ENCODE measurements around the gene TMEM81. TPM values are rescaled to one million over a fixed set of nuclear protein-coding genes. Genes with fewer than 3 reads are reported as not detected.

TMEM81 gene
- total RNA-seq, 1 donor from 2014 or later, result 3.1 TPM

DNA sequence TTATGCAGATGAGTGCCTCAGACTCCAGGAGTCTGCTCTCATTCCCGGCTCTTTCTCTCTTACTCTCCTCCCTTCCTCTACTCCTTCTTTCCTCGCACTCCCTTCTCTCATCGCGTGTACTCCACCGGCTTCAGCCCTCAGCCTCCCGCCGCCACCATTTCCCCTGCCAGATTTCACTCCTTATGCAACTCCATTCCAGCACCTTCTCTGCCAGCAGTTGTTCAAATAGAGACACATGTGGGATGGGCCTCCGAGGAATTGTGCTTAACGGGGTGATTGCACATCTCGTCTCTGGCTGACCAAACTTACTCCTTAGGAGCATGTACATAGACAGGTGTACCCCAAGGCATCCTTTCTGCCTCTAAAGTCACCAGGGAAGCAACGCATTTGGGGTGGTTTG lies 39.1 kb downstream of the TMEM81 start:
- no peak overlapping the region for H3K4me3 ChIP-seq
- no peak overlapping the region for H3K27ac ChIP-seq (replicated peaks)
- peaks cover 9% of the 10 kb centered on the region for H3K4me1 ChIP-seq
- intact Hi-C loops (cut with micrococcal nuclease), result no loop called here
- H3K27me3 ChIP-seq (ENCODE audit: low read depth), result peaks cover 87% of the 10 kb centered on the region
- H3K36me3 ChIP-seq, result no peaks in the 10 kb centered on the region
- DNase-seq, result no peak
- TF ChIP-seq, protein P1, sequence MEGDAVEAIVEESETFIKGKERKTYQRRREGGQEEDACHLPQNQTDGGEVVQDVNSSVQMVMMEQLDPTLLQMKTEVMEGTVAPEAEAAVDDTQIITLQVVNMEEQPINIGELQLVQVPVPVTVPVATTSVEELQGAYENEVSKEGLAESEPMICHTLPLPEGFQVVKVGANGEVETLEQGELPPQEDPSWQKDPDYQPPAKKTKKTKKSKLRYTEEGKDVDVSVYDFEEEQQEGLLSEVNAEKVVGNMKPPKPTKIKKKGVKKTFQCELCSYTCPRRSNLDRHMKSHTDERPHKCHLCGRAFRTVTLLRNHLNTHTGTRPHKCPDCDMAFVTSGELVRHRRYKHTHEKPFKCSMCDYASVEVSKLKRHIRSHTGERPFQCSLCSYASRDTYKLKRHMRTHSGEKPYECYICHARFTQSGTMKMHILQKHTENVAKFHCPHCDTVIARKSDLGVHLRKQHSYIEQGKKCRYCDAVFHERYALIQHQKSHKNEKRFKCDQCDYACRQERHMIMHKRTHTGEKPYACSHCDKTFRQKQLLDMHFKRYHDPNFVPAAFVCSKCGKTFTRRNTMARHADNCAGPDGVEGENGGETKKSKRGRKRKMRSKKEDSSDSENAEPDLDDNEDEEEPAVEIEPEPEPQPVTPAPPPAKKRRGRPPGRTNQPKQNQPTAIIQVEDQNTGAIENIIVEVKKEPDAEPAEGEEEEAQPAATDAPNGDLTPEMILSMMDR (IDR thresholded peaks at IDR 0.05; ENCODE audit: borderline replicate concordance), result no peak
- H3K9me3 ChIP-seq (replicated peaks), result no peaks in the 10 kb centered on the region

DNA sequence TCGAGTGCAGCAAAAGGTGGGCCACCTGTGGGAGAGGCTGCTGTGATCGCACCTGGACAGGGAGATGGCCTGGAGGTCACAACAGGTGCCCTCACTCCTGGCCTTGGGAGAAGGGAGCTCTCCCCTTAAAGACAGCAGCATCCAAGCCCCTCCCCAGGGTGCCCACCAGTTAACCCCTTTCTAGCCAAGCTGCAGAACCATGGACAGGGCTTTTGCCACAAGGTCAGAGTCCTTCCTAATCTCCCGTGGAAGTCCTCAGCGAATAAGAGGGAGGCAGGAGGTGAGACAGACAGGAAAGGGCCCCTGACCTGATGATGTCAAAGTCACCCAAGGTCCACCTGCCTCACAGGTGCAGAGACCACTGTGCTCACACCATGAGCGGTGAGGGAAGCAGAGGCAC lies 39.5 kb downstream of the TMEM81 start:
- H3K36me3 ChIP-seq, result no peaks in the 10 kb centered on the region
- peaks cover 9% of the 10 kb centered on the region for H3K4me1 ChIP-seq
- peaks cover 91% of the 10 kb centered on the region for H3K27me3 ChIP-seq (ENCODE audit: low read depth)
- no peak for DNase-seq
- intact Hi-C loops (cut with micrococcal nuclease), result no loop called here
- no peak overlapping the region for H3K27ac ChIP-seq (replicated peaks)
- H3K4me3 ChIP-seq, result no peak overlapping the region
- TF ChIP-seq, protein P1 (IDR thresholded peaks at IDR 0.05; ENCODE audit: borderline replicate concordance), result no peak
- H3K9me3 ChIP-seq (replicated peaks), result no peaks in the 10 kb centered on the region

DNA sequence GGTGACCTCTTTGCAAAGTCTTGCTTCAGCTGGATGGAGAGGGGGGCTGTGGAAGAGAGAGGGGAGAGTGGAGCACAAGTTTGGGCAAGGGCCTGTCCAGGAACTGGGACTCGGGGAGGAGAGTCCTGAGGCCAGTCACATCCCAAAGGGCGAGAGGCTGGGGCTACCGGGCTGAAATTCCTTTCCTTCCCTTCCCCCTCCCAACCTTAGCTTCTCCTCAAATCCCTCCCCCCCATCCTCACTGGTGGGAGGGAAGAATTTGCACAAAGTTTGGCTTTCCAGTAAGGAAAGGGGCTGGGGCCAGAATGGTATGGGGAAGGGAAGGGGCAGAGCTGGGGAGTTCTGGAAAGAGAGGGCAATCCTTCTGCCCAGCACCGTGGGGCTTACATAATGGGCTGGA lies 40.4 kb downstream of the TMEM81 start:
- Histone ChIP-seq H3K9me3 (replicated peaks) (no peaks in the 10 kb centered on the region), H3K4me1 (peaks cover 9% of the 10 kb centered on the region), H3K36me3 (no peaks in the 10 kb centered on the region), H3K4me3 (peak overlapping the region; percentile 33), H3K27me3 (ENCODE audit: low read depth) (peaks cover 88% of the 10 kb centered on the region), H3K27ac (replicated peaks) (no peak overlapping the region)
- TF ChIP-seq, protein P1 (IDR thresholded peaks at IDR 0.05; ENCODE audit: borderline replicate concordance), result no peak
- no peak for DNase-seq
- intact Hi-C loops (cut with micrococcal nuclease), result no loop called here

DNA sequence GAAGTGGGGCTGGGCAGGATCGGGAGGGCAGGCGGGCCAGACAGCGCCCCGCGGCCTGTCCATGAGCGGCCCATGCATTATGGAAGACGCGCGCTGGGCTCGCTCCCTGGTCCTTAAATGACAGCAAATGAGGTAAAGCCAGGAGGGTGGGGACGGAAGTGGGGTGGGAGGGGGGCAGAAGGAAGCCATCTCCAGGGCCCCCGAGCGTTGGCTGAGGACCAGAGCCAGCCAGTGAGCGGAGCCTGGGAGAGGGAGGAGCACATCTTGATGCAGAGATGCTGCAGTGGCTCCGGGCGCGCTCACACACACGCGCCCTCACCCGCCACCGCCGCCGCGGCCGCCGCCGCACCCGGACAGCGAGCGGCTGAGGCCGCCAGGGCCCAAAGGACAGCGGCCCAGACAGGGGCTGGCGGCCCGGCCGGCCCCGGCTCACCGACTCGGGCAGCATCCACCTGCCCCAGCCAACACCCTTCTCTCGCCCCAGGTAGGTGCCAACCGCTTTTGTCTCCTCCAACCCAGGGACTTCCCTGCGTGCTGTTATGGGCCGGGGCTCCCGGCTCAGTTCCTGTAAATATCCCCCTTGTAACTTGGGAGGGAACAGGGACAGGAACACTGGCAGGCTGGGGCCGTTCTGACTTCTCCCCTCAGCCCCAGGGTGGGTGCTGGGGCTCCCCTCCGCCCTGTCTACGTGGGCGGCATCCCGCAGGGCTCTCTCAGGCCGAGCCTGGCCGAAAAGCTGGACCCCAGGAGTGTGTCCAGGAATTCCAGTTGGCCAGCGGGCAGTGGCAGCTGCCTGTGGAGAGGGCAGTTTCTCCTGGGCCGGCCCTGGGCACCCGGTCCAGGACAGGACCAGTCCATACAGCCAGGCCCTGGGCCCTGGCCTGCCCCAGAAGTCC lies 41.1 kb downstream of the TMEM81 start, which contains the start of gene CNTN2:
Gene CNTN2, plus strand, starts transcription at position 302 of the 896 bp plus-strand sequence. CDS start 9,974 bp downstream, outside the sequence.
- Histone ChIP-seq H3K36me3 (no peaks in the 10 kb centered on the region), H3K4me1 (peaks cover 9% of the 10 kb centered on the region), H3K4me3 (peak within 1 kb of the TSS; percentile 33), H3K9me3 (replicated peaks) (no peaks in the 10 kb centered on the region), H3K27ac (replicated peaks) (no peak within 1 kb of the TSS), H3K27me3 (ENCODE audit: low read depth) (peaks cover 82% of the 10 kb centered on the region)
- DNase-seq, result no peak
- intact Hi-C loops (cut with micrococcal nuclease), result no loop called here
- TF ChIP-seq, protein P1 (IDR thresholded peaks at IDR 0.05; ENCODE audit: borderline replicate concordance), result no peak

DNA sequence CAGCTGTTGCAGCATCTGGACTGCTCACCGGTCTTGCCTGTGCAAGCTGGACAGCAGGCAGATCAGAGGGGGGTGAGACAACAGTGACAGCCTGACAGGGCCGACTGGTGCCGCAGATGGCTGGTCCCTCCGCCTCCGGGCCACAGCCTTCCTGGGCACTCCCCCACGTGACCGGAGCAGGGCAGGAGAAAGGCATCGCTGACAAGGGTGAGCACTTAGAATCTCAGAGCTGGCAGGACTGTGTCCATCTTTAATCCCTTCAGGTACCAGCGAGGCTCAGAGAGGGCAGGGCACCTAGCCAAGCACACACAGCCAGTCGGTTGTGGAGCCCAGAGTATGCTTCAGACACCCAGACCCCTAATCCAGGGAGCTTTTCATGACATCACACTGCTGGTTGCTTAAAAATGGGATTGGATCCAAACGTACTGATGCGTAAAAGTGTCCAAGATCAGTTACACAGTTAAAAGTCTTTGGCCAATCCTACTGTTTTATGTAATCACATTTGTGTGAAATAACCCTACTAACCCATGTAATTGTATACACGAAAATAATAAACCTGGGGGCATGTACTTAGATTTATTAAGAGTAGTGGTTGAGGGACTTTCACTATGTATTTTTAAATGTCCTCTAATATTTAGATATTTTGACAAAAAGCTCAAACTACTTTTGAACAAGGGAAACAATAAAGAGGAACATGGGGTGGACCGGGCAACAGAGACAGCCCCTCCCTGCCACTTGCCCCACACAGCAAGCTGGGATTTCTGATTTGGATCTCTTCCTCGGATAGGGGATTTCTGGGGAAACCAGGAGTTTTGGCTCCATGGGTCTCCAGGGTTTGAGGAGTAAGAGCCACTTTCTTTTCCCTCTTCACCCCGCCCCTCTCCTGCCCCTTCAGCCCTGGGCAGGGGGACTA lies 42.0 kb downstream of the TMEM81 start:
- DNase-seq, result no peak
- peaks cover 73% of the 10 kb centered on the region for H3K27me3 ChIP-seq (ENCODE audit: low read depth)
- no peak overlapping the region for H3K27ac ChIP-seq (replicated peaks)
- intact Hi-C loops (cut with micrococcal nuclease), result no loop called here
- no peaks in the 10 kb centered on the region for H3K36me3 ChIP-seq
- H3K9me3 ChIP-seq (replicated peaks), result no peaks in the 10 kb centered on the region
- TF ChIP-seq, protein P1 (IDR thresholded peaks at IDR 0.05; ENCODE audit: borderline replicate concordance), result no peak
- no peak overlapping the region for H3K4me3 ChIP-seq
- peaks cover 9% of the 10 kb centered on the region for H3K4me1 ChIP-seq

Measured in left ventricle myocardium inferior (tissue), 1 donor.